NB4 (cell line): Measurements from ENCODE around the gene JAG2.

ENCODE experiments used
- CTCF ChIP-seq: IDR thresholded peaks from one replicate; pipeline ENCODE4 v1.5.1; 2012; ENCODE audit warnings: low read depth, low read length
- MAX ChIP-seq: IDR thresholded peaks from 2 replicates; pipeline ENCODE4 v1.6.1; 2011; ENCODE audit warnings: low read depth, low read length
- POLR2A ChIP-seq: IDR thresholded peaks from 2 replicates; pipeline ENCODE4 v1.6.1; 2011; ENCODE audit warnings: mild to moderate bottlenecking; ENCODE audit not compliant: insufficient read length; ENCODE audit errors: extremely low read depth

GRCh38 chr14:105204931-105205672, 36.5 kb upstream of the JAG2 start:
- TF ChIP-seq POLR2A (no peak), CTCF (no peak), MAX (no peak)
